Panc1 (cell line): Measurements from ENCODE around the gene ITSN2.

Source experiments
- TCF7L2 ChIP-seq: IDR thresholded peaks from 2 replicates; pipeline ENCODE4 v1.6.1; 2011; ENCODE audit warnings: mild to moderate bottlenecking, low read depth, low read length, inconsistent platforms
- TF ChIP-seq, protein P1 (sequence below): fragments of 450-650 bp; IDR thresholded peaks from 2 replicates; pipeline ENCODE4 v1.5.1; 2017; ENCODE audit warnings: mild to moderate bottlenecking

DNA sequence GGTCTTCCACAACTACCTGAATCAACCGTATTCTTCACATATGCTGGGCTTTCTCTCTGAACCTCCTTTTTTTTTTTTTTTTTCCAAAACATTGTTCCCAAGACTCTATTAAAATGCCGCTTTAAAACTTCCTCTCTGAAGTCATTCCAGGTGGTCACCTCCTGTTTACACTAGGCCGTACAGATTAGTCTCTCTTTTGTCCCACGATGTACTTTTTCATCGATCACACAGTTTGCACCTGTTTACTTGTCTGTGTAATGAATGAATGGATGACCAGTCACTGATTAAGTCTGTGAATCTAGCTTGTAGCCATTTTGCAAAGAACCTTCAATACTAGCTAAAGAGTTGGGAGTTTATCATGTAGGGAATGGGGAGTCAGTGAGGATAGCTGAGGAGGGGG is 202.2 kb downstream of the ITSN2 start:
- TF ChIP-seq, protein P1, sequence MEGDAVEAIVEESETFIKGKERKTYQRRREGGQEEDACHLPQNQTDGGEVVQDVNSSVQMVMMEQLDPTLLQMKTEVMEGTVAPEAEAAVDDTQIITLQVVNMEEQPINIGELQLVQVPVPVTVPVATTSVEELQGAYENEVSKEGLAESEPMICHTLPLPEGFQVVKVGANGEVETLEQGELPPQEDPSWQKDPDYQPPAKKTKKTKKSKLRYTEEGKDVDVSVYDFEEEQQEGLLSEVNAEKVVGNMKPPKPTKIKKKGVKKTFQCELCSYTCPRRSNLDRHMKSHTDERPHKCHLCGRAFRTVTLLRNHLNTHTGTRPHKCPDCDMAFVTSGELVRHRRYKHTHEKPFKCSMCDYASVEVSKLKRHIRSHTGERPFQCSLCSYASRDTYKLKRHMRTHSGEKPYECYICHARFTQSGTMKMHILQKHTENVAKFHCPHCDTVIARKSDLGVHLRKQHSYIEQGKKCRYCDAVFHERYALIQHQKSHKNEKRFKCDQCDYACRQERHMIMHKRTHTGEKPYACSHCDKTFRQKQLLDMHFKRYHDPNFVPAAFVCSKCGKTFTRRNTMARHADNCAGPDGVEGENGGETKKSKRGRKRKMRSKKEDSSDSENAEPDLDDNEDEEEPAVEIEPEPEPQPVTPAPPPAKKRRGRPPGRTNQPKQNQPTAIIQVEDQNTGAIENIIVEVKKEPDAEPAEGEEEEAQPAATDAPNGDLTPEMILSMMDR, result no peak
- no peak for TF ChIP-seq TCF7L2
